A549 (cell line): ENCODE results near the gene NUTF2. TPM values are rescaled to one million over a fixed set of nuclear protein-coding genes. Genes with fewer than 3 reads are reported as not detected.

ENCODE experiments used
- ATAC-seq, 2 experiments: fragments of 200-7000 bp in 1 of 2; fragments of >200 bp in 1 of 2; cut with Nextera tagmentation in 1 of 2; cut with Tn5 transposase in 1 of 2; 3 replicates each; pipeline versions ENCODE4 v1.8.0 to v1.9.1; 2018 to 2020; ENCODE audit warnings: mild to moderate bottlenecking in 1 of 2, moderate library complexity in 1 of 2
- CTCF ChIA-PET: fragments of 300-600 bp; sonication (Branson Sonifier 250); formaldehyde crosslinking; extraction: SDS; loops from one replicate; lab custom pipeline; 2021; ENCODE audit warnings: antibody characterized with exemption, inconsistent platforms; lab: Yijun Ruan, JAX
- POLR2A ChIA-PET: fragments of 350-600 bp; formaldehyde crosslinking; extraction: SDS; loops from one replicate; lab custom pipeline; 2021; ENCODE audit warnings: antibody characterized with exemption, inconsistent platforms; lab: Yijun Ruan, JAX
- DNase-seq, 2 experiments: peaks; one replicate each; pipeline versions ENCODE4 v3.0.0 to v3.0.0-alpha.2; 2011 to 2016; ENCODE audit warnings: low read depth in 1 of 2, low spot score in 1 of 2
- FAIRE-seq: peaks from 2 replicates; lab custom pipeline; 2011; peaks lifted over from hg19 to GRCh38; lab: Jason Lieb, UNC
- H3K27ac ChIP-seq, 2 experiments: fragments of >200 bp; sonication (Bioruptor Twin); formaldehyde crosslinking; 3 replicates each; pipeline ENCODE4 v1.5.1; 2016 to 2017
- H3K4me1 ChIP-seq: fragments of >200 bp; sonication (Bioruptor Twin); formaldehyde crosslinking; 3 replicates; pipeline ENCODE4 v1.6.1; 2016
- H3K4me2 ChIP-seq: fragments of >200 bp; sonication (Bioruptor Twin); formaldehyde crosslinking; 3 replicates; pipeline ENCODE4 v1.6.1; 2016
- H3K4me3 ChIP-seq: fragments of >200 bp; sonication (Bioruptor Twin); formaldehyde crosslinking; 3 replicates; pipeline ENCODE4 v1.5.1; 2016
- H3K9me3 ChIP-seq: fragments of >200 bp; sonication (Bioruptor Twin); formaldehyde crosslinking; 3 replicates; pipeline ENCODE4 v1.6.1; 2016
- BCL3 ChIP-seq: fragments of >200 bp; sonication (Bioruptor Twin); formaldehyde crosslinking; IDR thresholded peaks from 3 replicates; pipeline ENCODE4 v1.6.1; 2016
- BHLHE40 ChIP-seq: IDR thresholded peaks from 2 replicates; pipeline ENCODE4 v1.6.1; 2012; ENCODE audit warnings: low read depth, low read length, inconsistent platforms
- CBX2 ChIP-seq: fragments of 200-600 bp; sonication (generic); IDR thresholded peaks from 2 replicates; pipeline ENCODE4 v1.6.1; 2016; ENCODE audit warnings: low read depth, mild to moderate bottlenecking, borderline replicate concordance
- CBX8 ChIP-seq: fragments of 200-600 bp; sonication (generic); IDR thresholded peaks from 2 replicates; pipeline ENCODE4 v1.6.1; 2016
- CEBPB ChIP-seq, 2 experiments: fragments of >200 bp in 1 of 2; sonication (Bioruptor Twin) in 1 of 2; formaldehyde crosslinking in 1 of 2; IDR thresholded peaks; 2 replicates each; pipeline ENCODE4 v1.6.1; 2012 to 2016
- EHMT2 ChIP-seq: fragments of 200-600 bp; sonication (generic); IDR thresholded peaks from 2 replicates; pipeline ENCODE4 v1.6.1; 2016; ENCODE audit warnings: antibody characterized with exemption, low read depth, mild to moderate bottlenecking, moderate library complexity
- ELK1 ChIP-seq: fragments of 150-350 bp; IDR thresholded peaks from 2 replicates; pipeline ENCODE4 v1.6.1; 2014; ENCODE audit warnings: low read depth, mild to moderate bottlenecking, low read length
- FOSB ChIP-seq: fragments of 250-450 bp; sonication (Bioruptor Pico); IDR thresholded peaks from 2 replicates; pipeline ENCODE4 v1.5.0; 2020; ENCODE audit warnings: mild to moderate bottlenecking, moderate library complexity
- FOSL2 ChIP-seq, 2 experiments: fragments of 450-650 bp in 1 of 2; fragments of >200 bp in 1 of 2; sonication (Bioruptor Twin) in 1 of 2; formaldehyde crosslinking; IDR thresholded peaks; 2 replicates each; pipeline versions ENCODE4 v1.5.0 to v1.6.1; 2016 to 2020; ENCODE audit warnings: mild to moderate bottlenecking in 1 of 2, moderate library complexity in 1 of 2
- FOXS1 ChIP-seq: fragments of 250-450 bp; sonication (Bioruptor Pico); IDR thresholded peaks from 2 replicates; pipeline ENCODE4 v1.5.0; 2020; ENCODE audit warnings: mild to moderate bottlenecking, moderate library complexity
- HDAC2 ChIP-seq: fragments of 200-600 bp; sonication (generic); IDR thresholded peaks from 2 replicates; pipeline ENCODE4 v1.6.1; 2016
- HOXB13 ChIP-seq: fragments of 250-450 bp; sonication (Bioruptor Pico); IDR thresholded peaks from 2 replicates; pipeline ENCODE4 v1.5.0; 2020; ENCODE audit warnings: low read depth, mild to moderate bottlenecking, moderate library complexity
- KDM1A ChIP-seq: fragments of 200-600 bp; sonication (generic); IDR thresholded peaks from 2 replicates; pipeline ENCODE4 v1.6.1; 2016; ENCODE audit warnings: low read depth, mild to moderate bottlenecking
- KDM5A ChIP-seq: fragments of 200-600 bp; sonication (generic); IDR thresholded peaks from 2 replicates; pipeline ENCODE4 v1.6.1; 2016; ENCODE audit warnings: antibody characterized with exemption, mild to moderate bottlenecking
- NFE2L2 ChIP-seq: fragments of 150-350 bp; conservative IDR thresholded peaks from 2 replicates; pipeline ENCODE4 v1.6.1; 2014; ENCODE audit warnings: low read length
- NPAS2 ChIP-seq: fragments of 250-450 bp; sonication (Bioruptor Pico); IDR thresholded peaks from 2 replicates; pipeline ENCODE4 v1.8.0; 2022; ENCODE audit warnings: mild to moderate bottlenecking, moderate library complexity, borderline replicate concordance
- NR3C1 ChIP-seq: fragments of >200 bp; sonication (Bioruptor Twin); formaldehyde crosslinking; IDR thresholded peaks from 3 replicates; pipeline ENCODE4 v1.6.1; 2017
- RAD21 ChIP-seq, 2 experiments: fragments of >200 bp in 1 of 2; sonication (Bioruptor Twin) in 1 of 2; formaldehyde crosslinking in 1 of 2; IDR thresholded peaks in 1 of 2; conservative IDR thresholded peaks in 1 of 2; 2 replicates in 1 of 2; 3 replicates in 1 of 2; pipeline ENCODE4 v1.6.1; 2012 to 2018; ENCODE audit warnings: inconsistent platforms in 1 of 2
- RNF2 ChIP-seq: fragments of 200-600 bp; sonication (generic); IDR thresholded peaks from 2 replicates; pipeline ENCODE4 v1.6.1; 2016; ENCODE audit warnings: low read depth, mild to moderate bottlenecking, antibody characterized with exemption, moderate library complexity, borderline replicate concordance
- ZC3H11A ChIP-seq: fragments of 450-650 bp; IDR thresholded peaks from 2 replicates; pipeline ENCODE4 v1.6.1; 2014; ENCODE audit warnings: antibody characterized with exemption, mild to moderate bottlenecking
- ZNF302 ChIP-seq: fragments of 250-450 bp; sonication (Bioruptor Pico); IDR thresholded peaks from 2 replicates; pipeline ENCODE4 v1.9.0; 2021; ENCODE audit warnings: inconsistent platforms, mild to moderate bottlenecking, moderate library complexity
- WGBS: methylation state at CpG from one replicate; pipeline ENCODE4 v1.1.6; 2017; ENCODE audit errors: missing lambda C conversion rate; 5-methylcytosine and 5-hydroxymethylcytosine counted together
- polyA plus RNA-seq, 4 experiments: library from polyadenylated mRNA; depleted of rRNA in 3 of 4; stranded (reverse); fragments of >200 nt; fragmentation: RNase III in 1 of 4; extraction: RNeasy Plus Mini Kit Qiagen cat#74134 plus additional on column Dnase treatment in 1 of 4; gene quantifications; 2 replicates in 3 of 4; 3 replicates in 1 of 4; pipeline ENCODE4 v1.2.3, GENCODE V29; 2011 to 2017
- TF ChIP-seq, protein P1 (sequence below): fragments of 250-450 bp; sonication (Bioruptor Pico); IDR thresholded peaks from 2 replicates; pipeline ENCODE4 v1.5.0; 2021; ENCODE audit warnings: mild to moderate bottlenecking, moderate library complexity, borderline replicate concordance
- TF ChIP-seq, protein P2 (sequence below): IDR thresholded peaks from 2 replicates; pipeline ENCODE4 v1.6.1; 2012

NUTF2 gene
- polyA plus RNA-seq, 2 of the 4 experiments (the other 2 are of a cell fraction) = 168 to 287 TPM

DNA sequence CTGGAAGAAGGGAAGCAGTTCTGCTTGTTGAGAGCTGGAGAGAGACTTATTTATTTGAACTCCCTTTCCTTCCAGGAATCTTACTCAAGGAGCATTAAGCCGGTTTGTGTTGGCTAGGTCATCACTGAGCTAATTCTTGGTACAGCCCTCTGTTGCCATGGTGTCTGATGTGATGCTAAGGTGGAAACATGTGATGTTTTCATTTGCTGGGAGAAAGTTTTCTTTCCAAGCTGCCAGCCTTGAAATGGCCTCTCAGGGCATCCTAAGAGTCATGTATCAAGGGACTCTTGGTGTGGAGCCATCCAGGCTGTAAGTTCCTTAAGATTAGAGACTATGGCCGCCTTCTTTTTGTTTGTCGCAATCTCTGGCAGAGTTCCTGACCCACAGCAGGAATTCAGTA lies 50.5 kb downstream of the NUTF2 start (continued):
- TF ChIP-seq CEBPB (IDR thresholded peaks at IDR 0.05) (no peak), NPAS2 (CRISPR knock-in tag) (no peak), HOXB13 (CRISPR knock-in tag) (no peak), RAD21 (conservative IDR thresholded peaks at IDR 0.05 in 1 of 2, IDR thresholded peaks at IDR 0.05 in 1 of 2) (no peak)

GRCh38 chr16:67901734-67902133 lies 55.0 kb downstream of the NUTF2 start:
- WGBS = 95% methylated on average over 5 of the region's 5 CpGs
- POLR2A ChIA-PET = no interaction called here
- Histone ChIP-seq H3K27ac (no peak overlapping the region), H3K4me2 (no peak overlapping the region), H3K4me3 (no peak overlapping the region), H3K4me1 (no peaks in the 10 kb centered on the region), H3K9me3 (no peaks in the 10 kb centered on the region)
- no peak for ATAC-seq
- CTCF ChIA-PET = interaction anchor here (0.6 to 12.7 kb wide), 5 partner anchors 19 to 471 kb away, joined by 3 to 102 read pairs (median 7); partner anchors contain the start of gene NRN1L
- TF ChIP-seq FOXS1 (CRISPR knock-in tag) (no peak), HOXB13 (CRISPR knock-in tag) (no peak)
- no peak for FAIRE-seq
- no peak for DNase-seq

DNA sequence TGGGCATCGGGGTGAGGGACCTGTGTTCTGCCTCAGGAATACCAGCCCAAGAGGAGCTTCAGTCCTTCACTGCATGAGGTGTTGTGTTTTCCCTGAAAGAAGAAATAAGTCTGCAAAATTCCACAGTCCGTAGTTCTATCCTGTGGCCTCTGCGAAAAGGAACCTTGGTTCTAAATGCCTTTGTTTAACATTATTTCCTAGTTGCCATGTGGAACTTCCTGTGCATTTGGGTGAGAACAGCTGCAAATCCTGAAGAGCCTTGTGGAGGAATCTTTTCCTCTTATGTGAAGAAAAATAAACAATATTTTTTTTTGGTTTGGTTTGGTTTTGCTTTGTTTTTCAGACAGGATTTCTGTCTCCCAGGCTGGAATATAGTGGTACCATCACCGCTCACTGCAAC lies 56.1 kb downstream of the NUTF2 start:
- FAIRE-seq (no peak), DNase-seq (no peak), ATAC-seq (no peak)
- no peak overlapping the region for H3K4me2 ChIP-seq
- ChIA-PET CTCF (interaction anchor here (1.5 to 12.7 kb wide), 4 partner anchors 11 to 87 kb away, joined by 8 to 102 read pairs (median 12); partner anchors contain the start of gene NRN1L), POLR2A (no interaction called here)
- no peaks in the 10 kb centered on the region for H3K9me3 ChIP-seq
- no peaks in the 10 kb centered on the region for H3K4me1 ChIP-seq
- TF ChIP-seq HDAC2 (no peak), RNF2 (no peak), NR3C1 (no peak), KDM1A (no peak), FOSL2 (IDR thresholded peaks at IDR 0.05) (no peak), FOSL2 (CRISPR knock-in tag; IDR thresholded peaks at IDR 0.05) (no peak), EHMT2 (no peak), BHLHE40 (no peak), KDM5A (no peak), BCL3 (no peak), ZNF302 (CRISPR knock-in tag) (no peak), NFE2L2 (no peak), ZC3H11A (no peak), ELK1 (no peak), CBX2 (no peak), FOSB (CRISPR knock-in tag) (no peak), CBX8 (no peak)
- TF ChIP-seq, protein P1, sequence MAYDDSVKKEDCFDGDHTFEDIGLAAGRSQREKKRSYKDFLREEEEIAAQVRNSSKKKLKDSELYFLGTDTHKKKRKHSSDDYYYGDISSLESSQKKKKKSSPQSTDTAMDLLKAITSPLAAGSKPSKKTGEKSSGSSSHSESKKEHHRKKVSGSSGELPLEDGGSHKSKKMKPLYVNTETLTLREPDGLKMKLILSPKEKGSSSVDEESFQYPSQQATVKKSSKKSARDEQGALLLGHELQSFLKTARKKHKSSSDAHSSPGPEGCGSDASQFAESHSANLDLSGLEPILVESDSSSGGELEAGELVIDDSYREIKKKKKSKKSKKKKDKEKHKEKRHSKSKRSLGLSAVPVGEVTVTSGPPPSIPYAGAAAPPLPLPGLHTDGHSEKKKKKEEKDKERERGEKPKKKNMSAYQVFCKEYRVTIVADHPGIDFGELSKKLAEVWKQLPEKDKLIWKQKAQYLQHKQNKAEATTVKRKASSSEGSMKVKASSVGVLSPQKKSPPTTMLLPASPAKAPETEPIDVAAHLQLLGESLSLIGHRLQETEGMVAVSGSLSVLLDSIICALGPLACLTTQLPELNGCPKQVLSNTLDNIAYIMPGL (CRISPR knock-in tag) = no peak
- TF ChIP-seq, protein P2, sequence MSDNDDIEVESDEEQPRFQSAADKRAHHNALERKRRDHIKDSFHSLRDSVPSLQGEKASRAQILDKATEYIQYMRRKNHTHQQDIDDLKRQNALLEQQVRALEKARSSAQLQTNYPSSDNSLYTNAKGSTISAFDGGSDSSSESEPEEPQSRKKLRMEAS = no peak
- WGBS = 97% methylated on average over 4 of the region's 4 CpGs
- no peak overlapping the region for H3K27ac ChIP-seq
- H3K4me3 ChIP-seq = no peak overlapping the region
